Activated CD8-positive, alpha-beta T cell treated with anti-CD3 and anti-CD28 coated beads for 36 hours (primary cell): ENCODE results near the gene SLIT3. TPM values are rescaled to one million over a fixed set of nuclear protein-coding genes. Genes with fewer than 3 reads are reported as not detected.

Source experiments
- ATAC-seq: fragments of 200-7000 bp; cut with Tn5 transposase; one replicate; pipeline ENCODE4 v1.10.0; 2021; ENCODE audit warnings: mild to moderate bottlenecking, moderate library complexity
- CTCF ChIA-PET: fragments of 350-600 bp; sonication (Branson Sonifier 250); formaldehyde crosslinking; loops from one replicate; lab custom pipeline; 2021; ENCODE audit warnings: antibody characterized with exemption; lab: Charles Lee
- POLR2A ChIA-PET: fragments of 350-600 bp; sonication (Branson Sonifier 250); formaldehyde crosslinking; loops from one replicate; lab custom pipeline; 2021; ENCODE audit warnings: antibody characterized with exemption; lab: Charles Lee
- DNase-seq: peaks from one replicate; pipeline ENCODE4 v3.0.0-alpha.2; 2020
- H3K27ac Mint-ChIP-seq: one replicate; pipeline ENCODE4 v1.8.0; 2021; ENCODE audit warnings: mild to moderate bottlenecking, mixed read lengths
- H3K27me3 Mint-ChIP-seq: one replicate; pipeline ENCODE4 v1.8.0; 2021; ENCODE audit warnings: mixed read lengths
- H3K36me3 Mint-ChIP-seq: one replicate; pipeline ENCODE4 v1.8.0; 2021; ENCODE audit warnings: low read depth, mixed read lengths
- H3K4me1 Mint-ChIP-seq: one replicate; pipeline ENCODE4 v1.8.0; 2021; ENCODE audit warnings: low read depth, mixed read lengths
- H3K4me3 Mint-ChIP-seq: one replicate; pipeline ENCODE4 v1.8.0; 2021; ENCODE audit warnings: mild to moderate bottlenecking, moderate library complexity, mixed read lengths
- H3K9me3 Mint-ChIP-seq: one replicate; pipeline ENCODE4 v1.8.0; 2021; ENCODE audit warnings: mixed read lengths
- CTCF ChIP-seq: fragments of 200-600 bp; IDR thresholded peaks from one replicate; pipeline ENCODE4 v1.8.0; 2022; ENCODE audit warnings: antibody characterized with exemption, mild to moderate bottlenecking
- intact Hi-C: fragments of 100-400 bp; cut with micrococcal nuclease; formaldehyde crosslinking; loops from one replicate; pipeline ENCODE4 v1.10.0; 2022
- total RNA-seq, 2 experiments: library from RNA; stranded (reverse); gene quantifications; one replicate each; pipeline ENCODE4 v1.2.3, GENCODE V29; 2021

The SLIT3 gene
- total RNA-seq, 2 experiments from 2014 or later: 0.69 to 0.74 TPM

- ChIA-PET POLR2A (no interaction called here), CTCF (no interaction called here)
- intact Hi-C loops: no loop called here
- DNase-seq (no peak), ATAC-seq (no peak)
- H3K27ac Mint-ChIP-seq: no peak overlapping the region
- TF ChIP-seq CTCF: no peak
- peaks cover 4% of the 10 kb centered on the region for H3K9me3 Mint-ChIP-seq
- H3K4me1 Mint-ChIP-seq: no peaks in the 10 kb centered on the region
- no peaks in the 10 kb centered on the region for H3K36me3 Mint-ChIP-seq
- H3K4me3 Mint-ChIP-seq: no peak overlapping the region
- no peaks in the 10 kb centered on the region for H3K27me3 Mint-ChIP-seq
These were observed 148.5 kb downstream of the SLIT3 start for GRCh38 chr5:169152453-169152852.

- no peak overlapping the region for H3K27ac Mint-ChIP-seq
- no peaks in the 10 kb centered on the region for H3K9me3 Mint-ChIP-seq
- CTCF ChIA-PET: no interaction called here
- H3K4me3 Mint-ChIP-seq: no peak overlapping the region
- POLR2A ChIA-PET: no interaction called here
- no peaks in the 10 kb centered on the region for H3K4me1 Mint-ChIP-seq
- intact Hi-C loops: no loop called here
- ATAC-seq (no peak), DNase-seq (no peak)
- H3K27me3 Mint-ChIP-seq: no peaks in the 10 kb centered on the region
- H3K36me3 Mint-ChIP-seq: no peaks in the 10 kb centered on the region
- no peak for TF ChIP-seq CTCF
These were observed 149.7 kb downstream of the SLIT3 start for GRCh38 chr5:169151051-169151805.

GRCh38 chr5:169150108-169150507 is 150.8 kb downstream of the SLIT3 start:
- DNase-seq (no peak), ATAC-seq (no peak)
- Mint-ChIP-seq H3K4me1 (no peaks in the 10 kb centered on the region), H3K27me3 (no peaks in the 10 kb centered on the region), H3K27ac (no peak overlapping the region), H3K36me3 (no peaks in the 10 kb centered on the region), H3K4me3 (no peak overlapping the region), H3K9me3 (no peaks in the 10 kb centered on the region)
- TF ChIP-seq CTCF: no peak
- ChIA-PET POLR2A (no interaction called here), CTCF (no interaction called here)
- intact Hi-C loops: no loop called here

GRCh38 chr5:169149317-169149716 is 151.6 kb downstream of the SLIT3 start:
- ChIA-PET POLR2A (no interaction called here), CTCF (no interaction called here)
- H3K9me3 Mint-ChIP-seq: no peaks in the 10 kb centered on the region
- H3K4me1 Mint-ChIP-seq: no peaks in the 10 kb centered on the region
- intact Hi-C loops: no loop called here
- no peak overlapping the region for H3K27ac Mint-ChIP-seq
- no peaks in the 10 kb centered on the region for H3K27me3 Mint-ChIP-seq
- no peak for TF ChIP-seq CTCF
- H3K4me3 Mint-ChIP-seq: no peak overlapping the region
- ATAC-seq (no peak), DNase-seq (no peak)
- no peaks in the 10 kb centered on the region for H3K36me3 Mint-ChIP-seq

GRCh38 chr5:169148138-169148740 is 152.7 kb downstream of the SLIT3 start:
- POLR2A ChIA-PET: no interaction called here
- TF ChIP-seq CTCF: no peak
- Mint-ChIP-seq H3K27me3 (no peaks in the 10 kb centered on the region), H3K36me3 (no peaks in the 10 kb centered on the region), H3K9me3 (no peaks in the 10 kb centered on the region), H3K27ac (no peak overlapping the region), H3K4me3 (no peak overlapping the region), H3K4me1 (no peaks in the 10 kb centered on the region)
- DNase-seq (no peak), ATAC-seq (no peak)
- CTCF ChIA-PET: interaction anchor here (2.2 kb wide), 1 partner anchor 114 kb away, joined by 4 read pairs; no protein-coding TSS in a partner anchor
- intact Hi-C loops: no loop called here
